NB4 (cell line): ENCODE measurements around the gene SPARC.

Experiments used
- DNase-seq: peaks from one replicate; pipeline ENCODE4 v3.0.0; 2010; ENCODE audit warnings: low read depth
- H3K4me3 ChIP-seq: one replicate; pipeline ENCODE4 v1.5.1; 2011; ENCODE audit warnings: mild to moderate bottlenecking, low read depth, low read length, moderate library complexity
- MYC ChIP-seq: IDR thresholded peaks from 2 replicates; pipeline ENCODE4 v1.6.1; 2011; ENCODE audit warnings: low read depth, low read length
- POLR2A ChIP-seq: IDR thresholded peaks from 2 replicates; pipeline ENCODE4 v1.6.1; 2011; ENCODE audit warnings: mild to moderate bottlenecking; ENCODE audit not compliant: insufficient read length; ENCODE audit errors: extremely low read depth
- TF ChIP-seq, protein P1 (sequence below): IDR thresholded peaks from one replicate; pipeline ENCODE4 v1.5.1; 2012; ENCODE audit warnings: low read depth, low read length
- TF ChIP-seq, protein P2 (sequence below): IDR thresholded peaks from 2 replicates; pipeline ENCODE4 v1.6.1; 2011; ENCODE audit warnings: low read depth, low read length

Gene SPARC

GRCh38 chr5:151688436-151688835 lies 1.7 kb upstream of the SPARC start:
- H3K4me3 ChIP-seq: no peak overlapping the region
- TF ChIP-seq, protein P1, sequence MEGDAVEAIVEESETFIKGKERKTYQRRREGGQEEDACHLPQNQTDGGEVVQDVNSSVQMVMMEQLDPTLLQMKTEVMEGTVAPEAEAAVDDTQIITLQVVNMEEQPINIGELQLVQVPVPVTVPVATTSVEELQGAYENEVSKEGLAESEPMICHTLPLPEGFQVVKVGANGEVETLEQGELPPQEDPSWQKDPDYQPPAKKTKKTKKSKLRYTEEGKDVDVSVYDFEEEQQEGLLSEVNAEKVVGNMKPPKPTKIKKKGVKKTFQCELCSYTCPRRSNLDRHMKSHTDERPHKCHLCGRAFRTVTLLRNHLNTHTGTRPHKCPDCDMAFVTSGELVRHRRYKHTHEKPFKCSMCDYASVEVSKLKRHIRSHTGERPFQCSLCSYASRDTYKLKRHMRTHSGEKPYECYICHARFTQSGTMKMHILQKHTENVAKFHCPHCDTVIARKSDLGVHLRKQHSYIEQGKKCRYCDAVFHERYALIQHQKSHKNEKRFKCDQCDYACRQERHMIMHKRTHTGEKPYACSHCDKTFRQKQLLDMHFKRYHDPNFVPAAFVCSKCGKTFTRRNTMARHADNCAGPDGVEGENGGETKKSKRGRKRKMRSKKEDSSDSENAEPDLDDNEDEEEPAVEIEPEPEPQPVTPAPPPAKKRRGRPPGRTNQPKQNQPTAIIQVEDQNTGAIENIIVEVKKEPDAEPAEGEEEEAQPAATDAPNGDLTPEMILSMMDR: no peak
- TF ChIP-seq, protein P2, sequence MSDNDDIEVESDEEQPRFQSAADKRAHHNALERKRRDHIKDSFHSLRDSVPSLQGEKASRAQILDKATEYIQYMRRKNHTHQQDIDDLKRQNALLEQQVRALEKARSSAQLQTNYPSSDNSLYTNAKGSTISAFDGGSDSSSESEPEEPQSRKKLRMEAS: no peak
- TF ChIP-seq MYC (no peak), POLR2A (no peak)
- peak; percentile 42 for DNase-seq

DNA sequence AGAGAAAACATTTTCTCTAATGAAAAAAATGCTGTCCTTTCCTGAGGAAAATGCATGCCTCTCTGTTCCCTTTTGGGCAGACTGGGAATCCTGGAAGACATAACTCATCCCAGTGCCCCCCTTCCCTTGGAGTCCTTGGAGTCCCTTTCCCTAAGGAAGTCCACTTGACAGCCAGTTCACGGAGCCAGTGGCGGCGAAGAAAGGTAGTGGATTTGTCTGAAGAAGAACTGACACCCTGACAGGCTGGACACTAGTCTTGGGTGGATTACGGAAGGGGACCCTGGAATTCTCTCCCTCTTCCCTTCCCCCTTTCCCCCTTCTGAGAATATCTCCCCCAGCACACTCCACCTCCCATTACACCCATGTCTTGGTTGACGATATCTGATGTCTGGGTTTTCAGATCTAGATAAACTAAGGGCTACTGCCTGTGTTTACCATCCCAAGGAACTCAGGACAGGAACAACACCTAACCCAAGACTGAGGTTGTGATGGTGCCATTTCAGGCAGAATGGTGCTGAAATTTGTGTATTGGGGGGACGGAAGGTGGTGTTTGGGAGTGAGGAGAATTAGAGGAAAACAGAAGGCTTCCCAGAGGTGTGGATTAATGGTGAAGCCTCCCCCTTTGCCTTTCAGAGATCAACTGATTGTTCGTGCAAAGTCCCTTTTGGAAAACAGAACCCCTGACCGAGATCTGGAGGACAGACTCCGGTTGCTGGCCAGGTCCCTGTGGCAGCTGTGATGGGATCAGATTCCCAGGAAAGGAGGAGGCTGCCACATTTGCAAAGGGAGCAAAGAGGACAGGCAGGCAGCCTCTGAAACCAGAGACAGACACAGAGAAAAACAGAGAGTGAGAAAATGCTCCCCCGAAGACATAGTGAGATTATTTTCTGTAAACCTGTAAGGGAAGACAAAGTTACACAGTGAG lies 704 bp downstream of the SPARC start:
- peak overlapping the region; percentile 69 for H3K4me3 ChIP-seq

GRCh38 chr5:151684690-151685361 lies 1.9 kb downstream of the SPARC start:
- no peak overlapping the region for H3K4me3 ChIP-seq
- TF ChIP-seq, protein P2: no peak
- TF ChIP-seq, protein P1: no peak
- TF ChIP-seq POLR2A (no peak), MYC (no peak)
- peak; percentile 24 for DNase-seq

More for the DNA sequence above, 704 bp downstream of the SPARC start:
- no peak for DNase-seq
- TF ChIP-seq, protein P1: no peak
- TF ChIP-seq MYC: no peak
- TF ChIP-seq, protein P2: no peak
- TF ChIP-seq POLR2A: no peak

GRCh38 chr5:151683986-151684588 lies 2.6 kb downstream of the SPARC start:
- peak; percentile 58 for DNase-seq
- H3K4me3 ChIP-seq: no peak overlapping the region
- TF ChIP-seq POLR2A (no peak), MYC (no peak)
- TF ChIP-seq, protein P2: no peak
- TF ChIP-seq, protein P1: no peak

- H3K4me3 ChIP-seq: no peak overlapping the region
- no peak for DNase-seq
- TF ChIP-seq, protein P1: no peak
- TF ChIP-seq POLR2A (no peak), MYC (no peak)
- TF ChIP-seq, protein P2: no peak
These were observed 3.3 kb downstream of the SPARC start for GRCh38 chr5:151683444-151683843.
